SK-N-SH treated with all-trans-retinoic acid at 6 μM for 48 hours (cell line): ENCODE measurements around the gene SEC61A2.

Experiments
- ATAC-seq: fragments of 200-7000 bp; cut with Tn5 transposase; 3 replicates; pipeline ENCODE4 v1.9.1; 2020; ENCODE audit warnings: mild to moderate bottlenecking, moderate library complexity
- ARNTL ChIP-seq: fragments of 450-650 bp; formaldehyde crosslinking; IDR thresholded peaks from 2 replicates; pipeline ENCODE4 v1.5.0; 2020; ENCODE audit warnings: low read depth, mild to moderate bottlenecking, moderate library complexity, borderline replicate concordance
- BACH2 ChIP-seq: fragments of 250-450 bp; sonication (Bioruptor Pico); IDR thresholded peaks from 2 replicates; pipeline ENCODE4 v1.9.0; 2021; ENCODE audit warnings: mild to moderate bottlenecking, borderline replicate concordance
- ESRRG ChIP-seq: fragments of 250-450 bp; sonication (Bioruptor Pico); IDR thresholded peaks from 2 replicates; pipeline ENCODE4 v1.6.1; 2021; ENCODE audit warnings: mild to moderate bottlenecking
- GLIS3 ChIP-seq: fragments of 250-450 bp; sonication (Bioruptor Pico); IDR thresholded peaks from 2 replicates; pipeline ENCODE4 v1.5.0; 2020; ENCODE audit warnings: mild to moderate bottlenecking, moderate library complexity
- RARB ChIP-seq: fragments of 250-450 bp; sonication (Bioruptor Pico); IDR thresholded peaks from 2 replicates; pipeline ENCODE4 v1.8.0; 2021; ENCODE audit warnings: mild to moderate bottlenecking, moderate library complexity
- SNAI2 ChIP-seq: fragments of 250-450 bp; sonication (Bioruptor Pico); IDR thresholded peaks from 2 replicates; pipeline ENCODE4 v1.5.0; 2020; ENCODE audit warnings: mild to moderate bottlenecking, moderate library complexity
- TCF4 ChIP-seq: fragments of 250-450 bp; sonication (Bioruptor Pico); IDR thresholded peaks from 2 replicates; pipeline ENCODE4 v1.8.0; 2021; ENCODE audit warnings: mild to moderate bottlenecking, moderate library complexity, borderline replicate concordance
- ZC3H10 ChIP-seq: fragments of 250-450 bp; sonication (Bioruptor Pico); IDR thresholded peaks from 2 replicates; pipeline ENCODE4 v1.5.1; 2021; ENCODE audit warnings: mild to moderate bottlenecking, moderate library complexity
- ZFP3 ChIP-seq: fragments of 250-450 bp; sonication (Bioruptor Pico); IDR thresholded peaks from 2 replicates; pipeline ENCODE4 v1.5.0; 2020; ENCODE audit warnings: mild to moderate bottlenecking, moderate library complexity
- ZFP30 ChIP-seq: fragments of 450-650 bp; formaldehyde crosslinking; IDR thresholded peaks from 2 replicates; pipeline ENCODE4 v1.5.0; 2022; ENCODE audit warnings: mild to moderate bottlenecking, moderate library complexity
- ZNF565 ChIP-seq: fragments of 450-650 bp; formaldehyde crosslinking; conservative IDR thresholded peaks from 2 replicates; pipeline ENCODE4 v1.5.0; 2020; ENCODE audit warnings: low read depth, mild to moderate bottlenecking, moderate library complexity
- ZNF70 ChIP-seq: fragments of 450-650 bp; formaldehyde crosslinking; IDR thresholded peaks from 2 replicates; pipeline ENCODE4 v1.5.0; 2020; ENCODE audit warnings: mild to moderate bottlenecking, moderate library complexity
- ZNF8 ChIP-seq: fragments of 450-650 bp; formaldehyde crosslinking; IDR thresholded peaks from 2 replicates; pipeline ENCODE4 v1.5.0; 2020; ENCODE audit warnings: mild to moderate bottlenecking, moderate library complexity
- TF ChIP-seq, protein P1 (sequence below): fragments of 250-450 bp; sonication (Bioruptor Pico); IDR thresholded peaks from 2 replicates; pipeline ENCODE4 v1.8.0; 2021; ENCODE audit warnings: low read depth, mild to moderate bottlenecking, moderate library complexity, borderline replicate concordance
- TF ChIP-seq, protein P2 (sequence below): fragments of 250-450 bp; sonication (Bioruptor Pico); IDR thresholded peaks from 2 replicates; pipeline ENCODE4 v1.8.0; 2020; ENCODE audit warnings: mild to moderate bottlenecking, moderate library complexity, borderline replicate concordance
- TF ChIP-seq, protein P3 (sequence below): fragments of 250-450 bp; sonication (Bioruptor Pico); IDR thresholded peaks from 2 replicates; pipeline ENCODE4 v1.5.1; 2020; ENCODE audit warnings: low read depth, mild to moderate bottlenecking, moderate library complexity
- TF ChIP-seq, protein P4 (sequence below): fragments of 250-450 bp; sonication (Bioruptor Pico); IDR thresholded peaks from 2 replicates; pipeline ENCODE4 v1.5.0; 2020; ENCODE audit warnings: mild to moderate bottlenecking, moderate library complexity

Gene SEC61A2

DNA sequence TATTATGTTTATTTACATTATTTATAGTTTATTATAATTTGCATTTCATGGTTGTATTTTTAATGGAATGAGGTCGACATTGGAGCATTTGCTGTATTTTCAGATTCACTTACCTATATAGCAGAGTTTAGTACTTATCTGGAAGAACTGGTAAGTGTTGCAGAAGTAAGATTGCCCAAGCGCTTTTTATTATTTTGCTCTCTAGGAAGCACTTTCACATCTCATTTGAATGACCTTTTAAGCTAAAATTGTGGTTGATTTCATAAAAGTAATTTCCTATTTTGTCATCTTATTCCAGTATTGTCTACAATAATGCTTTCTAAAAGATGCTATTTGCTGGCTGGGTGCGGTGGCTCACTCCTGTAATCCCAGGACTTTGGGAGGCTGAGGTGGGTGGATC lies 28.6 kb downstream of the SEC61A2 start:
- TF ChIP-seq ARNTL (CRISPR knock-in tag), result no peak
- no peak for TF ChIP-seq TCF4 (CRISPR knock-in tag)
- no peak for TF ChIP-seq RARB (CRISPR knock-in tag)
- TF ChIP-seq, protein P1, sequence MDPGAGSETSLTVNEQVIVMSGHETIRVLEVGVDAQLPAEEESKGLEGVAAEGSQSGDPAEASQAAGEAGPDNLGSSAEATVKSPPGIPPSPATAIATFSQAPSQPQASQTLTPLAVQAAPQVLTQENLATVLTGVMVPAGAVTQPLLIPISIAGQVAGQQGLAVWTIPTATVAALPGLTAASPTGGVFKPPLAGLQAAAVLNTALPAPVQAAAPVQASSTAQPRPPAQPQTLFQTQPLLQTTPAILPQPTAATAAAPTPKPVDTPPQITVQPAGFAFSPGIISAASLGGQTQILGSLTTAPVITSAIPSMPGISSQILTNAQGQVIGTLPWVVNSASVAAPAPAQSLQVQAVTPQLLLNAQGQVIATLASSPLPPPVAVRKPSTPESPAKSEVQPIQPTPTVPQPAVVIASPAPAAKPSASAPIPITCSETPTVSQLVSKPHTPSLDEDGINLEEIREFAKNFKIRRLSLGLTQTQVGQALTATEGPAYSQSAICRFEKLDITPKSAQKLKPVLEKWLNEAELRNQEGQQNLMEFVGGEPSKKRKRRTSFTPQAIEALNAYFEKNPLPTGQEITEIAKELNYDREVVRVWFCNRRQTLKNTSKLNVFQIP (CRISPR knock-in tag), result no peak
- no peak for TF ChIP-seq GLIS3
- TF ChIP-seq, protein P2, sequence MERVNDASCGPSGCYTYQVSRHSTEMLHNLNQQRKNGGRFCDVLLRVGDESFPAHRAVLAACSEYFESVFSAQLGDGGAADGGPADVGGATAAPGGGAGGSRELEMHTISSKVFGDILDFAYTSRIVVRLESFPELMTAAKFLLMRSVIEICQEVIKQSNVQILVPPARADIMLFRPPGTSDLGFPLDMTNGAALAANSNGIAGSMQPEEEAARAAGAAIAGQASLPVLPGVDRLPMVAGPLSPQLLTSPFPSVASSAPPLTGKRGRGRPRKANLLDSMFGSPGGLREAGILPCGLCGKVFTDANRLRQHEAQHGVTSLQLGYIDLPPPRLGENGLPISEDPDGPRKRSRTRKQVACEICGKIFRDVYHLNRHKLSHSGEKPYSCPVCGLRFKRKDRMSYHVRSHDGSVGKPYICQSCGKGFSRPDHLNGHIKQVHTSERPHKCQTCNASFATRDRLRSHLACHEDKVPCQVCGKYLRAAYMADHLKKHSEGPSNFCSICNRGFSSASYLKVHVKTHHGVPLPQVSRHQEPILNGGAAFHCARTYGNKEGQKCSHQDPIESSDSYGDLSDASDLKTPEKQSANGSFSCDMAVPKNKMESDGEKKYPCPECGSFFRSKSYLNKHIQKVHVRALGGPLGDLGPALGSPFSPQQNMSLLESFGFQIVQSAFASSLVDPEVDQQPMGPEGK (CRISPR knock-in tag), result no peak
- no peak for TF ChIP-seq ZNF565 (CRISPR knock-in tag)
- TF ChIP-seq BACH2 (CRISPR knock-in tag), result no peak
- no peak for TF ChIP-seq ZNF8
- ATAC-seq, result no peak

DNA sequence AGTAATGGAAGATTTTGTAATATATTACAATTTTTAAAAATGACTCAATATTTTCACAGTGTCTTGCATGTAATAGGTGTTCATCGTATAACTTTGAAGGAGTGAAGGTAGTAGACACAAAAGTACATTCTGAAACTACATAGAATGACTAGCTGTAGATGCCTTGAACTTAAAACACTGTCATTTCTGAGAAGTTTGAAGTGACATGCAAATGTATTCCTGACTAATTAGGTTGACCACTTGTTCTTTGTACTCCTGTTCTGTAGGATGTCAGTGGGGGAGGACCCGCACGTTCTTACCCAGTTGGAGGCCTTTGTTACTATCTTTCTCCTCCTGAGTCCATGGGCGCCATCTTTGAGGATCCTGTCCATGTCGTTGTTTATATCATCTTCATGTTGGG lies 31.2 kb downstream of the SEC61A2 start:
- TF ChIP-seq ZFP3 (CRISPR knock-in tag) (no peak), ZC3H10 (CRISPR knock-in tag) (no peak), ZNF70 (no peak)
- TF ChIP-seq, protein P3, sequence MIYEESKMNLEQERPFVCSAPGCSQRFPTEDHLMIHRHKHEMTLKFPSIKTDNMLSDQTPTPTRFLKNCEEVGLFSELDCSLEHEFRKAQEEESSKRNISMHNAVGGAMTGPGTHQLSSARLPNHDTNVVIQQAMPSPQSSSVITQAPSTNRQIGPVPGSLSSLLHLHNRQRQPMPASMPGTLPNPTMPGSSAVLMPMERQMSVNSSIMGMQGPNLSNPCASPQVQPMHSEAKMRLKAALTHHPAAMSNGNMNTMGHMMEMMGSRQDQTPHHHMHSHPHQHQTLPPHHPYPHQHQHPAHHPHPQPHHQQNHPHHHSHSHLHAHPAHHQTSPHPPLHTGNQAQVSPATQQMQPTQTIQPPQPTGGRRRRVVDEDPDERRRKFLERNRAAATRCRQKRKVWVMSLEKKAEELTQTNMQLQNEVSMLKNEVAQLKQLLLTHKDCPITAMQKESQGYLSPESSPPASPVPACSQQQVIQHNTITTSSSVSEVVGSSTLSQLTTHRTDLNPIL, result no peak
- no peak for ATAC-seq

DNA sequence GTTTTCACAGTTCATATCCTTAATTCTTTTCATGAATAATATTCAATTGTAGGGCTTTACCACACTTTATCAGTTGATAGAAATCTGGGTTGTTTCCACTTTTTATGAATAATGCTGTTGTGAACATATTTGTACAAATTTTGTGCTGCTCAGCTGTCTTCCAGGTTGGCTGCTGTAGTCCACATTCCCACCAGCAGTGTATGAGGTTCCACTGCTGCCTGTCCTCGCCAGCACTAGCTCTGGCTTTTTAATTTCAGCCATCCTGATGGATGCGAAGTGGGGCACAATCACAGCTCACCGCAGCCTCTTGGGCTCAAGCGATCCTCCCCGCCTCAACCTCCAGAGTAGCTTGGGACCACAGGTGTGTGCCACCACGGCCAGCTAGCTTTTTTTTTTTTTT lies 33.5 kb downstream of the SEC61A2 start:
- no peak; the same call in 2 of the 3 replicates for ATAC-seq
- TF ChIP-seq, protein P2 (CRISPR knock-in tag), result no peak
- TF ChIP-seq, protein P1 (CRISPR knock-in tag), result no peak
- TF ChIP-seq GLIS3 (no peak), ARNTL (CRISPR knock-in tag) (no peak), ZFP30 (no peak)

DNA sequence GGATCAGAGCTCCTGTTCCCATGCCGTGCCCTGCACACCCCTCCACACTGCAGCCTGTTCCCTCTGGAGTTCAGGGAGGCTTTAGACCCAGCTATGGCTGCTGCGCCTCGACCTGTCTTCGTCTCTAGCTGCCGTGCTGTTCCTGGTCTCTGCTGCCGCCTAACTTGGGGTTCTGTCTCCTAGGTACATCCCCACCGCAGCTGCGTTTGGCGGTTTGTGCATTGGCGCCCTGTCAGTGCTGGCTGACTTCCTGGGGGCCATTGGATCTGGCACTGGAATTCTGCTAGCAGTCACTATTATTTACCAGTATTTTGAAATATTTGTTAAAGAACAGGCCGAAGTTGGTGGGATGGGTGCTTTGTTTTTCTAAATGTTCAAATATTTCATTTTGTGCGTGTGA lies 34.6 kb downstream of the SEC61A2 start:
- TF ChIP-seq, protein P4, sequence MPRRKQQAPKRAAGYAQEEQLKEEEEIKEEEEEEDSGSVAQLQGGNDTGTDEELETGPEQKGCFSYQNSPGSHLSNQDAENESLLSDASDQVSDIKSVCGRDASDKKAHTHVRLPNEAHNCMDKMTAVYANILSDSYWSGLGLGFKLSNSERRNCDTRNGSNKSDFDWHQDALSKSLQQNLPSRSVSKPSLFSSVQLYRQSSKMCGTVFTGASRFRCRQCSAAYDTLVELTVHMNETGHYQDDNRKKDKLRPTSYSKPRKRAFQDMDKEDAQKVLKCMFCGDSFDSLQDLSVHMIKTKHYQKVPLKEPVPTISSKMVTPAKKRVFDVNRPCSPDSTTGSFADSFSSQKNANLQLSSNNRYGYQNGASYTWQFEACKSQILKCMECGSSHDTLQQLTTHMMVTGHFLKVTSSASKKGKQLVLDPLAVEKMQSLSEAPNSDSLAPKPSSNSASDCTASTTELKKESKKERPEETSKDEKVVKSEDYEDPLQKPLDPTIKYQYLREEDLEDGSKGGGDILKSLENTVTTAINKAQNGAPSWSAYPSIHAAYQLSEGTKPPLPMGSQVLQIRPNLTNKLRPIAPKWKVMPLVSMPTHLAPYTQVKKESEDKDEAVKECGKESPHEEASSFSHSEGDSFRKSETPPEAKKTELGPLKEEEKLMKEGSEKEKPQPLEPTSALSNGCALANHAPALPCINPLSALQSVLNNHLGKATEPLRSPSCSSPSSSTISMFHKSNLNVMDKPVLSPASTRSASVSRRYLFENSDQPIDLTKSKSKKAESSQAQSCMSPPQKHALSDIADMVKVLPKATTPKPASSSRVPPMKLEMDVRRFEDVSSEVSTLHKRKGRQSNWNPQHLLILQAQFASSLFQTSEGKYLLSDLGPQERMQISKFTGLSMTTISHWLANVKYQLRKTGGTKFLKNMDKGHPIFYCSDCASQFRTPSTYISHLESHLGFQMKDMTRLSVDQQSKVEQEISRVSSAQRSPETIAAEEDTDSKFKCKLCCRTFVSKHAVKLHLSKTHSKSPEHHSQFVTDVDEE (CRISPR knock-in tag), result no peak
- no peak for TF ChIP-seq ESRRG
- TF ChIP-seq SNAI2 (CRISPR knock-in tag), result no peak
- no peak for TF ChIP-seq ZFP3 (CRISPR knock-in tag)
- no peak for TF ChIP-seq ZFP30
- TF ChIP-seq ZNF70, result no peak
- no peak for ATAC-seq
